ENCODE results near the gene SHCBP1. TPM values are rescaled to one million over a fixed set of nuclear protein-coding genes. Genes with fewer than 3 reads are reported as not detected.

SHCBP1 gene
- total RNA-seq: 10 to 100 TPM; 29.1 to 47.4 TPM

- Mint-ChIP-seq H3K27ac (peak within 1 kb of the TSS; percentile 86), H3K4me3 (peak within 1 kb of the TSS; percentile 96), H3K27me3 (peaks cover 2% of the 10 kb centered on the region), H3K4me1 (peaks cover 16% of the 10 kb centered on the region), H3K9me3 (ENCODE audit: low read depth) (no peaks in the 10 kb centered on the region), H3K36me3 (ENCODE audit: low read depth) (peaks cover 30% of the 10 kb centered on the region)
- peak; percentile 92 for DNase-seq
- CTCF ChIA-PET: interaction anchor here (1.0 to 2.8 kb wide), 3 partner anchors 13 to 67 kb away, joined by 4 to 7 read pairs (median 5); no protein-coding TSS in a partner anchor
- intact Hi-C loops (cut with DNase I, micrococcal nuclease): loop anchor here (1.0 to 2.0 kb wide), 7 partner anchors 68 to 352 kb away; partner anchors contain the start of genes C16orf87 (in 2 of the 2), ORC6 (in 2 of the 2), VPS35 (in 2 of the 2) and DNAJA2 (in 1 of the 2)
- peak; percentile 96 for ATAC-seq
- POLR2A ChIA-PET: no interaction called here
Measured at GRCh38 chr16:46621006-46621933, at the start of gene SHCBP1. TSS of gene SHCBP1 (minus strand) at chr16:46621379. CDS start at chr16:46621359, 20 bp downstream.

DNA sequence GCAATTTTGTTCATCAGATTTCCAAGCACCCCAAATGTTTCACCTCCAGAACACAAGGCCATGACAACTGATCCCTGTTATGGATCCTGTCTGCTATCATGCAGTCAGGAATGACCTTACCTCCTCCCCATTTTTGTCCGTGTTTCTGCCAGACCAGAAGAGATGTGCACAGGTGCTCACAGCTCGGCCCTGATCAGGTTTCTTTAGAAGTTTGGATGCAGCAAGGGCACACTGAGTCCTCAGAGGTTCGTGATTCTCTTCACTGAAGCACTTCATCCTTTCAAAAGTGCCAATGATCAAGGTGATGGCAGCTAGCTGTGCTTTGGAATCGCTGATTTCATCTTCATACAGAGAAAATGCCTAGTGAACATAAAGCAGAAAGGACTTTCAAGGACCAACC, 40.9 kb upstream of the SHCBP1 start:
- intact Hi-C loops (cut with DNase I, micrococcal nuclease): no loop called here
- no peak for ATAC-seq
- CTCF ChIA-PET: interaction anchor here (4.2 kb wide), 1 partner anchor 12 kb away, joined by 21 read pairs; no protein-coding TSS in a partner anchor
- Mint-ChIP-seq H3K27ac (no peak overlapping the region), H3K36me3 (ENCODE audit: low read depth) (peaks cover 57% of the 10 kb centered on the region), H3K27me3 (no peaks in the 10 kb centered on the region), H3K4me3 (no peak overlapping the region), H3K9me3 (ENCODE audit: low read depth) (no peaks in the 10 kb centered on the region), H3K4me1 (peaks cover 17% of the 10 kb centered on the region)
- DNase-seq: no peak
- POLR2A ChIA-PET: no interaction called here

GRCh38 chr16:46658925-46659324, 37.7 kb upstream of the SHCBP1 start:
- intact Hi-C loops (cut with DNase I, micrococcal nuclease): no loop called here
- H3K27ac Mint-ChIP-seq: peak overlapping the region; percentile 34
- ChIA-PET CTCF (interaction anchor here (0.8 to 1.3 kb wide), 4 partner anchors 15 to 180 kb away, joined by 3 to 4 read pairs (median 3); no protein-coding TSS in a partner anchor), POLR2A (no interaction called here)
- DNase-seq (peak; percentile 43), ATAC-seq (peak; percentile 91)
- peaks cover 54% of the 10 kb centered on the region for H3K36me3 Mint-ChIP-seq (ENCODE audit: low read depth)
- H3K9me3 Mint-ChIP-seq (ENCODE audit: low read depth): no peaks in the 10 kb centered on the region
- no peaks in the 10 kb centered on the region for H3K27me3 Mint-ChIP-seq
- H3K4me1 Mint-ChIP-seq: peaks cover 17% of the 10 kb centered on the region
- H3K4me3 Mint-ChIP-seq: no peak overlapping the region

DNA sequence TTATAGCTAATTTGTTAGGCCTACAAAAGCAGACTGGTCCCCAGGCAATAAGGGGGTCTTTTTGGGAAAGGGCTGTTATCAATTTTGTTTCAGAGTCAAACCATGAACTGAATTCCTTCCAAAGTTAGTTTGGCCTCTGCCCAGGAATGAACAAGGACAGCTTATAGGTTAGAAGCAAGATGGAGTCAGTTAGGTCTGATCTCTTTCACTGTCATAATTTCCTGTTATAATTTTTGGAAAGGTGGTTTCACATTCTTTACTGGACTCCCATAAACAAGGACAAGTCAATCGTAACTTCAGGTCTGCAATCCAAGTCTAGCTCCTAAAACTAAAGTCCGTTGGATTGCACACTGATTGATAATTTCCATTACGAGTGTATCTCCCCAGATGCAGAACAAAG, 30.1 kb upstream of the SHCBP1 start:
- CTCF ChIA-PET: no interaction called here
- intact Hi-C loops (cut with DNase I, micrococcal nuclease): no loop called here
- H3K36me3 Mint-ChIP-seq (ENCODE audit: low read depth): peaks cover 12% of the 10 kb centered on the region
- POLR2A ChIA-PET: no interaction called here
- no peaks in the 10 kb centered on the region for H3K9me3 Mint-ChIP-seq (ENCODE audit: low read depth)
- H3K27ac Mint-ChIP-seq: no peak overlapping the region
- no peak for ATAC-seq
- DNase-seq: no peak
- no peaks in the 10 kb centered on the region for H3K27me3 Mint-ChIP-seq
- H3K4me3 Mint-ChIP-seq: no peak overlapping the region
- no peaks in the 10 kb centered on the region for H3K4me1 Mint-ChIP-seq

- H3K27me3 Mint-ChIP-seq: no peaks in the 10 kb centered on the region
- ATAC-seq (no peak), DNase-seq (no peak)
- no peaks in the 10 kb centered on the region for H3K4me1 Mint-ChIP-seq
- POLR2A ChIA-PET: no interaction called here
- intact Hi-C loops (cut with DNase I, micrococcal nuclease): no loop called here
- no peak overlapping the region for H3K4me3 Mint-ChIP-seq
- H3K36me3 Mint-ChIP-seq (ENCODE audit: low read depth): peaks cover 6% of the 10 kb centered on the region
- CTCF ChIA-PET: interaction anchor here (0.6 kb wide), 1 partner anchor 203 kb away, joined by 3 read pairs; no protein-coding TSS in a partner anchor
- H3K9me3 Mint-ChIP-seq (ENCODE audit: low read depth): peaks cover 4% of the 10 kb centered on the region
- no peak overlapping the region for H3K27ac Mint-ChIP-seq
Measured at GRCh38 chr16:46650254-46650623, 29.1 kb upstream of the SHCBP1 start.

DNA sequence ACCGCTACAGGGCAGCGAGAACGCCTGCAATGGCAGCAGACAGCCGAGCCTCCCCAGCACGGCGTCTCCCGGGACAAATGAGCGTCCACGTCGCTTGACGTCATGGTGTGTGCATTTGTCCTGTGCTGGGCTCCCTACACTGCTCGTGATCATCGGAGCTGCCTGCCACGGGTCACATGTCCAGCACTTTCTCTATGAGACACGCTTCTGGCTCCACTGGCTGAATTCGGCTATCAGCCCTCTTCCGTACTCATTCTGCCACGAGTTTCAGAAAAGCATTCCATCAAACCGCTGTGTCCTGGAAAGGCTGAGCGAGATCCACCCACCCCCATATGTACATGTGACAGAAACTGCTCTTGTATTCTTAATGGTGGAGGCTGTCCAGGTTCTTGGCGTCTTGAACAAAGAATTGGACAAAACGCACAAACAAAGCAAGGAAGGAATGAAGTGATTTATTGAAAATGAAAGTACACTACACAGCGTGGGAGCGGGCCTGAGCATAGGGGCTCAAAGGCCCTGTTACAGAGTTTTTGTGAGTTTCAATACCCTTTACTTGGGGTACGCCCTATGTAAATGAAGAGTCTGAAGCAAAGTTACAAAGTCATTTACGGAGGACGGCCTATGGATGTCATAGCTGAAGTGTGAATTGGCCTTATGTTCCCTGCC, 28.5 kb upstream of the SHCBP1 start:
- H3K36me3 Mint-ChIP-seq (ENCODE audit: low read depth): peaks cover 6% of the 10 kb centered on the region
- H3K4me1 Mint-ChIP-seq: no peaks in the 10 kb centered on the region
- H3K27ac Mint-ChIP-seq: no peak overlapping the region
- H3K27me3 Mint-ChIP-seq: no peaks in the 10 kb centered on the region
- DNase-seq: no peak
- peaks cover 8% of the 10 kb centered on the region for H3K9me3 Mint-ChIP-seq (ENCODE audit: low read depth)
- ChIA-PET CTCF (interaction anchor here (0.6 kb wide), 1 partner anchor 204 kb away, joined by 3 read pairs; no protein-coding TSS in a partner anchor), POLR2A (no interaction called here)
- intact Hi-C loops (cut with DNase I, micrococcal nuclease): no loop called here
- no peak for ATAC-seq
- no peak overlapping the region for H3K4me3 Mint-ChIP-seq

DNA sequence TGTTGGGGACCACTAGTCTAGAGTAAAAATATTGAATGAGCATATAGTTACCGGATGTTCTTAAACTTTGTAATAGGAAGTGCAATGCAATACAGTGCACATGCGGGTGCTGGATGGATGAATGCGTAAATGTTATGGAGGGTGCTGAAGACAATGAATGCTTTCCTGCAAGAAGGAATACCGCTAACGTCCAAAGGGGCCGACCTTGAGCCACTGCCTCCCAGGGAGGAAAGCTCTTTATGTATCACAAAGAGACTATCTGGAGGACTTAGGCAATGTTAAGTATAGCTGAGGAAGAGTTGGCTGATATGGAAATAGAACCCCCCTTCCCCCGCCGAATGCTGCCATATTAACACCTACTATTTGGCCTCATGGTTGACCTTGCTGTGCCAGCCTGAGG, 27.5 kb upstream of the SHCBP1 start:
- H3K4me3 Mint-ChIP-seq: no peak overlapping the region
- intact Hi-C loops (cut with DNase I, micrococcal nuclease): no loop called here
- ChIA-PET POLR2A (no interaction called here), CTCF (no interaction called here)
- ATAC-seq (no peak), DNase-seq (no peak)
- H3K9me3 Mint-ChIP-seq (ENCODE audit: low read depth): peaks cover 16% of the 10 kb centered on the region
- no peak overlapping the region for H3K27ac Mint-ChIP-seq
- H3K36me3 Mint-ChIP-seq (ENCODE audit: low read depth): peaks cover 15% of the 10 kb centered on the region
- no peaks in the 10 kb centered on the region for H3K4me1 Mint-ChIP-seq
- H3K27me3 Mint-ChIP-seq: no peaks in the 10 kb centered on the region

DNA sequence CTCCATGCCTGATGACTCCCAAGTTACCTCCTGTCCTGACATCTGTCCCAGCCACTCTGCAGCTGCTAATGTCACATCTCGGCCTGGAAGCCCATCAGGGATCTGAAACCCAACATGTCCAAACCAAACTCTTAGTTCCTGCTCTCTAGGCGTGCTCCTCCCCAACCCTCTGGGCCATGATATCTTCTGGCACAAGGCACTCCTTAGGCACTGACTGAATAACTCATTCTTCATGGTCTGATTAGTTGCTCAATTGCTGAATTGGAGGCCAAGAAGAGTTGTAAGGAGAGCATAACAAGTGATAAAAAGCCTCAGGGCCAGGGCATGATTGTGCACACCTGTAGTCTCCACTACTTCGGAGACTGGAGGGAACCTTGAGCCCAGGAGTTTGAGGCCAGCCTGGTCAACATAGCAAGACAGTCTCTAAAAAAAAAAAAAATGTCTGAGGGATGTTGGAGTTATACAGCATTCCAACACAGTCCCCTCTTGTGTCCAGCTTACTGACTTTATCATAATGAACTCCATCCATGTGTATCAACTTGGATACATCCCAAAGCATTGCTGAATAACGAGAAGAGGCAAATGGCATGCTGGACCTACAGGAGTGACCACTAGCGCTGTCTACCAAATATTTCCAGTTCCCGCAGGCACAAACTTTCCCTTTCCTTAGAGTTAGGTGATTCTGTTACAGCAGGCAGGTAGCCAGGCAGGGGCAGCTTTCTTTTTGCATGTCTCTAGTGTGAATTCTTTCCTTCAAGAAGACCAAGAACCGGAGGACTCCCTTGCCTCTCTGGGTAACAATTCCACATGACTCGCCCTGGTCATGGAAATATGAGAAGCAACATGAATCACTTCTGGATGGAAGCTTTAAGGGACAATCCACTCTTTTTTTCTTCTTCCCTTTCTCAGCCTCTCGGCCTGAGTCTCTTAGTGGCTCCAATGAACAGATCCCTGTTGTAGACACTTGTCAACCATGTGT, 18.1 kb upstream of the SHCBP1 start:
- ChIA-PET POLR2A (no interaction called here), CTCF (no interaction called here)
- Mint-ChIP-seq H3K27me3 (no peaks in the 10 kb centered on the region), H3K27ac (no peak overlapping the region), H3K4me1 (no peaks in the 10 kb centered on the region), H3K9me3 (ENCODE audit: low read depth) (peaks cover 13% of the 10 kb centered on the region), H3K4me3 (no peak overlapping the region), H3K36me3 (ENCODE audit: low read depth) (peaks cover 19% of the 10 kb centered on the region)
- intact Hi-C loops (cut with DNase I, micrococcal nuclease): no loop called here
- ATAC-seq: no peak
- DNase-seq: no peak

- intact Hi-C loops (cut with DNase I, micrococcal nuclease): no loop called here
- ATAC-seq: no peak
- ChIA-PET POLR2A (no interaction called here), CTCF (no interaction called here)
- Mint-ChIP-seq H3K4me1 (no peaks in the 10 kb centered on the region), H3K27me3 (no peaks in the 10 kb centered on the region), H3K36me3 (ENCODE audit: low read depth) (no peaks in the 10 kb centered on the region), H3K9me3 (ENCODE audit: low read depth) (no peaks in the 10 kb centered on the region), H3K27ac (no peak overlapping the region), H3K4me3 (no peak overlapping the region)
- no peak for DNase-seq
Measured at GRCh38 chr16:46632778-46633733, 11.9 kb upstream of the SHCBP1 start.
